G401 (cell line): ENCODE results near the gene ZNF526. TPM values are rescaled to one million over a fixed set of nuclear protein-coding genes. Genes with fewer than 3 reads are reported as not detected.

Source experiments
- DNase-seq: peaks from one replicate; pipeline ENCODE4 v3.0.0-alpha.2; 2015; ENCODE audit warnings: low spot score
- in situ Hi-C: cut with HindIII; loops from 2 replicates; pipeline ENCODE4 v1.10.0; 2016; ENCODE audit warnings: low sequenced_read_pairs, mixed read lengths
- total RNA-seq: library from RNA; depleted of rRNA; stranded (reverse); fragments of >200 nt; shearing (Covaris generic); gene quantifications from 2 replicates; pipeline ENCODE4 v1.2.3, GENCODE V29; 2014

Gene ZNF526
- total RNA-seq, 1 experiment from 2014 or later: 13.6 TPM

- peak; percentile 57 for DNase-seq
- in situ Hi-C loops: no loop called here
These were observed 3.2 kb upstream of the ZNF526 start for GRCh38 chr19:42216653-42217519.

DNA sequence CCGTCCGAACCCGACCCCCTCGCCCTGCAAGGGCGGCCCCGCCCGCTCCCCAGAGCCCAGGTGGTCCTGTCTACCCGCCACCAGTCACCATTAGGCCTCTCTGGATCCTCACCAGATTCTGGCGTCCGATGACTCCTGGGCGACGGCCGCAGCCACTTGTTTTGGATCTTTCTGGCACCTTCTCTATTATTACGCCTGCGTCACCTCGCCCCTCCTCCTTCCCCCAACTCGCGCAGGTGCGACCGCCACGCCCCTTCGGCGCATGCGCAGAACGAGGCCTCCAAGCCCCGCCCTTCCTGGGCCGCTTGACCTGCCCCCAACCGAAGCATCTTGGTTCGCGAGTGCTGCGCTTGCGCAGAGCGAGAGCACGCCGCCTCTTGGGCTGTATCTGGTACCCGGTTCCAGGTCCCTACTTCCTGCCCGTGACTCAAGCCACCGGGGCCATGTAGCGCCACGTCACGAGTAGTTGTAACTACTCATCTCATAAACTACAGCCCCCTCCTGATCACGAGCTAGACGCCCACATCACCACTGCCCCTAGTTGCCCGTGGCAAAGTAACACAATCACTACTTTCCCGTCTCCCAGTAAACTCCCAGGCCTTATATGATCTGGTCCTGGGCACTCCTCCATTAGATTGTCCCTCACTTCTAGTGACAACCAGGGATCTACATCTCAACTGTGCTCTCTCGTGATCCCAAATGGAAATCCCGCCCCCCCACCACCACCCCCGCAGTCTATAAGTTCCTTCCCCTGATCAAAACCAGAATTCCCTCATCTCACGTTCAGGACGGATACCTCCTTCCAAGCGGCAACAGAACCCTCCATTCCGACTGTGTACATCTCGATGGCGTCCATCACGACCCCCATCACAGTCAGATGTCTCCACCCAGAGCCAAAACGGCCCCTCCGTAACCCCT is 2.3 kb upstream of the ZNF526 start, which contains the start of gene DEDD2:
TSS of gene DEDD2 (minus strand) at position 158 of the 918 bp plus-strand sequence. CDS start 670 bp downstream, outside the sequence.
- in situ Hi-C loops: no loop called here
- peak; percentile 97 for DNase-seq

- no peak for DNase-seq
- in situ Hi-C loops: no loop called here
These were observed 612 bp downstream of the ZNF526 start for GRCh38 chr19:42220751-42221097.

- in situ Hi-C loops: no loop called here
These were observed 5.0 kb downstream of the ZNF526 start for GRCh38 chr19:42224940-42225717.

GRCh38 chr19:42225718-42226292 is 5.7 kb downstream of the ZNF526 start:
- in situ Hi-C loops: no loop called here

More at GRCh38 chr19:42224940-42225717, 5.0 kb downstream of the ZNF526 start:
- no peak for DNase-seq

DNA sequence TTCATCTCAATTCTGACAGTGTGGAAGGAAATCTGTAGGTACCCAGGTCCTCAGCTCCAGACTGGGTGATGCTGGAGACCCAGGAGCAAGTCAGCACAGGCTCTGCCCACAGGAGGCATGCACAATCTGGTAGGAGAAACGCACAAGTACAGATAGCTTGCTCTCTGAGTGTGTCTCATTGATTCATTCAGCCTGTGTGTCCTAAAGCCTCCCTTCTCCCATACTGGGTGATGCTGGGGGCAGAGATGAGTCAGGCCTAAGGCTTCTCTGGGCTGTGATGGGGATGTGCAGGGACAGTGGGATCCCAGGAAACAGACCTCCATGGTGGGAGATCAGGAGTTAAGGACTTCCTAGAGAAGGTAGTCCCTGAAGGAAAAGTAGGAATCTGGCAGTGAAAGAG is 6.8 kb downstream of the ZNF526 start:
- no peak for DNase-seq
- in situ Hi-C loops: no loop called here

More at GRCh38 chr19:42225718-42226292, 5.7 kb downstream of the ZNF526 start:
- DNase-seq: no peak

- DNase-seq: no peak
- in situ Hi-C loops: no loop called here
These were observed 8.5 kb downstream of the ZNF526 start for GRCh38 chr19:42228641-42229040.

GRCh38 chr19:42229301-42229854 is 9.3 kb downstream of the ZNF526 start:
- in situ Hi-C loops: no loop called here
- no peak for DNase-seq

DNA sequence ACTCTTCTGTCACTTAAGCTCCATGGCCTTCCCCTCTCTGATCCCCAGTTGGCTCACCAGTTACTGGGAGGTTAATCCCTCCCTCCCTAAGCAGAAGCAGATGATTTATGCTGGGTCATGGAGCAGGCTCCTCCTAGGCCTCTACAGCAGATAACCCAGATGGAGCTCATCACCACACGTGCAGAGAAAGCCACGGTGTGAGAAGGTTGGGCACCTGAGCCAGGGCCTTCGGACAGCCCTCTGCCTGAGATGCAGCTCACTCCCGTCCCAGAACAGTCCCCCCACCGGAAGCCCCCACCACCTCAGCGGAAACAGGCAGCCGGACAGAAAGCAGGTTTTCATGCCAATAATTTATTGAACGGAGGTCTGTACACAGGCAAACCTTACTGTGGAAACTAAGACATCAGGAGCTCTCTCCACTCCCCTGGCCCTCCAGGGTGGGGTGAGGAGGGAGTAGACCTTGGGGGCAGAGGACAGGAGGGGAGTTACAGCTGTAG is 9.8 kb downstream of the ZNF526 start:
- no peak for DNase-seq
- in situ Hi-C loops: no loop called here

DNA sequence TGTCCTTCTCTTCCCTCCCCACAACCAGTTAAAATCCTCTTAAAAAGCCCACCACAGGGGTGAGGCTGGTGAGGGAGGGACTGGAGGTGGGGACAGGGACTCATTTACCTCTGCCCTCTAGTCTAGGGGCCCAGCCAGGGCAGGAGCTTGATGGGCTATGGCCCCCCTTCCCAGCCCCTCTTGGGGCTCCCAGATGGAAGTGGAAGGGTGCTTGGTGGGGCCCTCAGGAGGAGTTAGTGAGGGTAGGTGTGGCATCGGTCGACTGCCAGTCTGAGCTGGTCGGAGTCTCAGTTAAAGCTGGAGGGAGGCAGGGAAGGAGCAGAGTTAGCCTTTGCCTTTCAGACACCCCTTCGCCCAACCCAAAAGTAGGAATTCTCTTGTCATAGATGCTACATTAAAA is 10.5 kb downstream of the ZNF526 start:
- no peak for DNase-seq
- in situ Hi-C loops: no loop called here

DNA sequence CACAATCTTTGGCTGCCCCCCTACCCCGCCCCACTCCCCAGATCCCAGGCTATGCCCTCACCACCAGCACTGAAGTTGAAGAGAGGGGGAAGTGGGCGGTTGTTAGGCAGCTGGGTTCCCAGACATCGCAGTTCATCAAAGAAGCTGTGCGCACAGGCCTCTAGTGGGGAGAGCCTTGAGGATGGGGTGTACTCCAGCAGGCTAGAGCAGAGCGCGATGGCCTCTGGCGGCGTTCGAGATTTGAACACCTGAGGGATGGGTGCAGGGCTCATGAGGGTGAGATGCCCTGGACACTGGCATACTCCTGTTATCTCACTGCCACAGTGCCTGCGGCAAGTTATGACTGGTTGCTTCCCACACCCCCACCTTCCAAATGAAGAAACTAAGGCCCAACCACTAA is 12.3 kb downstream of the ZNF526 start:
- in situ Hi-C loops: no loop called here
- DNase-seq: no peak

GRCh38 chr19:42233106-42233505 is 13.0 kb downstream of the ZNF526 start:
- in situ Hi-C loops: no loop called here
- DNase-seq: no peak

- no peak for DNase-seq
- in situ Hi-C loops: no loop called here
These were observed 13.7 kb downstream of the ZNF526 start for GRCh38 chr19:42233678-42234292.

- DNase-seq: no peak
- in situ Hi-C loops: no loop called here
These were observed 14.3 kb downstream of the ZNF526 start for GRCh38 chr19:42234364-42234763.

- in situ Hi-C loops: no loop called here
- DNase-seq: no peak
These were observed 15.1 kb downstream of the ZNF526 start for GRCh38 chr19:42235181-42235580.

- no peak for DNase-seq
- in situ Hi-C loops: no loop called here
These were observed 19.6 kb downstream of the ZNF526 start for GRCh38 chr19:42239544-42240220.

DNA sequence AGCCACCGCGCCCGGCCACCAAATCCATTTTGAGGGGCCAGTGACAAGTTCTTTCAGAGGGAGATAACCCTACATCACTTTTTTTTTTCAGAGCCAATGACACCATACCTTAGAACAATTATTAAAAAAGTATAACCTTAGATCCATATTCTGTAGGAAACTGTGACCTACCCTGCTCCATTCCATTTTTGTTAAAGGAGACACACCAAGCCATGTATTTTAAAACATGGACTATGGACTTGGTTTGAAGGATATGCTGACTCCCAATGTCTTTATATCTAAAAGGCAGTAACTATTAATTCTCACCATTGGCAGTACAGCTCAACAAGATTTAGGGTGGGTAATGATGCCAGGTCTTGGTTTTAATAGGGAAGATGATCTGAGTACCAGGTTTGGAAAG is 21.2 kb downstream of the ZNF526 start:
- in situ Hi-C loops: no loop called here
- DNase-seq: no peak
